CD4-positive, alpha-beta T cell treated with Interleukin-1 beta for 1 hour (primary cell): ENCODE data around the gene OPRL1.

Source experiments
- DNase-seq, 2 donors: peaks; one replicate each; pipeline ENCODE4 v3.0.0-alpha.2; 2020 to 2022

OPRL1 gene

GRCh38 chr20:64072498-64073063, 7.3 kb upstream of the OPRL1 start:
- no peak for DNase-seq

DNA sequence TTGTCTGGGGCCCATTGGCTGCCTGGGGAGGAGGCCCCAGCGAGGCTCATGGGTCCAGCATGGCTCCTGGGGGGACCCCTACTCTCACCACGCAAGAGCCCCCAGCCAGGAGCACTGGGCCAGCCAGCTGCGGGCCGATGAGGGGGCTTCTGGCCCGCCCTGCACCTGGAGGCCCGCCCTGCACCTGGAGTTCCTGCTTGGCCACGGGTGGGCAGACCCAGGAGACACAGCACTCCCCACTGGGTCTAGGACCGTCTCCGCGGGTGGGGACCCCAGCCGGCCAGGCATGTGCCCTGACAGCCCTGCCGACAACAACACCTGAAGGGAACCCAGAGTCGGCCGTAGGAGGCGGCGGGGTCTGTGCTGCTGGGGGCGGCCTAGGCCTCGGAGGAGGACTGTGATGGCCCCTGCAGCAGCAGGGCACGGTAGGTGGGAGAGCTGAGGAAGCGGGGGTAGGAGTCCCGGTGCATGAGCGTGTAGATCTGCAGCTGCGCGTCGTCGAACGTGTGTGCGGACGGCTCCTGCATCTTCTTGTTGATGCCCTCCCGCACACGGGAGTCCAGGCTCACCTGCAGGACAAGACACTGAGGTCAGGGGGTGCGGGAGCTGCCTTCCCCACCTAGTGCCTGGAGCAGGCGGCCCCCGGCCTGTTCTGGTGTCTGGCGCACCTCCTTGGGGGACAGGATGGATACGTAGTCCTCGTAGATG, 6.3 kb upstream of the OPRL1 start:
- no peak for DNase-seq

DNA sequence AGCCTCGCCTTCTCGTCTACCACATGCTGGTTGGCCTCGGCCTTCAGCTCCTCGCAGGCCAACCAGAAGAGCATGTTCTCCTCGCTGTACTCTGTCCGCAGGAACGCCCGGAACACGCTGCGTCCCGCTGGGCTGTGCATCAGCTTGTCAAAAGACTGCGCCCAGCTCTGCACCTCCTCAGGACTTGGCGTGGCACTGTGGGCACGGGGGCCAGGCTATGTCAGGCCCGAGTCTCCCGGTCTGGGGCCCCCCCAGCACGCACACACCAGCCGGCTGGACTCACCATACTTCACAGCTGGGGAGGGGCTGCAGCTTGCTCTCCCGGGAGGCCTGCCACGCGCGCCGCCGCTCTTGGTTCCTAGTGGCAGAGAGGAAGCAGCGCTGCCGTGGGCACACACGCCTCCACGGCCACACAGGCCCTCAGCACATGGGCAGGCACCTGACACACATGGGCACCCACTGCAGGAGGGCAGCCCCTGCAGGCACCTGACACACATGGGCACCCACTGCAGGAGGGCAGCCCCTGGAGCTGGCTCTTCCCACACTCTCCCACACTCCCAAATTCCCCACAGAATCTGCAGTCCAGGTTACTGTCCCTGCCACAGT, 5.6 kb upstream of the OPRL1 start:
- DNase-seq: no peak

DNA sequence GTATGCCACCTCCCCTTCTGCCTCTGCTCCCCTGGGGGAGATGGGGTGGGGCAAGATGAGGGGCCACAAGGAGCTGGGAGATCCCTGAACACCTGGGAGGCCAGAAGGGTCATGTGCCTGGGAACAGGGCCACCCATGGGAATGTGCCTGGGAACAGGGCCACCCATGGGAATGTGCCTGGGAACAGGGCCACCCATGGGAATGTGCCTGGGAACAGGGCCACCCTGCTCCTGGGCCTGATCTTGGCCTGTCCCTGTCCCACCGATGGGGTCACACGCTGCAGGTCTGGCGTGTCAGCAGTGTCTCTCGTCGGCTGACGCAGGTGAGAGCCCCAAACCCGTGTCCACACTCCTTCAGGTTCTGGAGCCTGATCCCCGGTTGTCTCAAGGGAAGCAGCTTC, 4.9 kb upstream of the OPRL1 start:
- DNase-seq: no peak

GRCh38 chr20:64075556-64075955, 4.3 kb upstream of the OPRL1 start:
- no peak for DNase-seq

- DNase-seq: no peak
Measured at GRCh38 chr20:64076061-64076997, 3.6 kb upstream of the OPRL1 start.

DNA sequence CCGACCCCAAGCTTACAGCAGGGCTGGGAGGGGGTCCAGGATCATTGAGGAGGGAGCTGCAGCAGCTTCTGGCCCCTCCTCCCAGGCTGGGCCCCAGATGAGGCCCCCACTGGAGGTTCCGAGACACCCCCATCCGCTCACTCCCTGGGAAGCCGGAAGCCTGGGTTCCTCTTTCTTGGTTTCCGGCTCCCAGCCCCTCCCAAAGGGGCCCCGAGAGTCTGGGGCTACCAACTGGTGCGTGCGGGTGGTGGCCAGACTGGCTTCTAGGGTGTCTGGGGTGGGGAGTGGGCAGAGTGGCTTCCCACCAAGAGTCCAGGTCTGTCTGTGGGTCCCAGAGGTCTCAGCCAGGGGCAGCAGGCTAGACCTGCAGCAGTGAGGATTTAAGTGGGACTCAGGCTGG, 2.8 kb upstream of the OPRL1 start:
- DNase-seq: peak; percentile 37 to 61

- DNase-seq: no peak
Measured at GRCh38 chr20:64077541-64077875, 2.4 kb upstream of the OPRL1 start.

GRCh38 chr20:64077876-64078551, 1.9 kb upstream of the OPRL1 start:
- peak; percentile 62 to 66 for DNase-seq

DNA sequence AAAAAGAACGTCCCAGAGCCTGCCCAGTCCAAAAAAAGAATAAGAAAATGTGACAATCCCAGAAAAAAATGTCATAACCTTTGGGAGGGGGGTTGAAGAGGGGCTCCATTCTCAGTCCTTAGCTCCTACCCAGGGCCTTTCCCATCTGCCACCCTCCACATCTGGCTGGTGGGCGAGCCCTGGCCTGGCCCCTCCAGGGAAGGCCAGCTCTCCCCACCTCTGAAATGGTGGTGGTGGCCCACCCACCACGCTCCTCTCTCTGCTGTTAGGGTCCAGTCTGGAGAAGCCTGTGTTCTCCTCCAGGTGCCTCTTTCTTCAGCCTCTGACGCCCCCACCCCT, 979 bp upstream of the OPRL1 start:
- no peak for DNase-seq

- peak; percentile 76 to 87 for DNase-seq
Measured at GRCh38 chr20:64079273-64080012, 439 bp upstream of the OPRL1 start, which contains the start of gene RGS19. RGS19 (minus strand) TSS chr20:64079518; CDS start chr20:64076886, 2,632 bp downstream.

DNA sequence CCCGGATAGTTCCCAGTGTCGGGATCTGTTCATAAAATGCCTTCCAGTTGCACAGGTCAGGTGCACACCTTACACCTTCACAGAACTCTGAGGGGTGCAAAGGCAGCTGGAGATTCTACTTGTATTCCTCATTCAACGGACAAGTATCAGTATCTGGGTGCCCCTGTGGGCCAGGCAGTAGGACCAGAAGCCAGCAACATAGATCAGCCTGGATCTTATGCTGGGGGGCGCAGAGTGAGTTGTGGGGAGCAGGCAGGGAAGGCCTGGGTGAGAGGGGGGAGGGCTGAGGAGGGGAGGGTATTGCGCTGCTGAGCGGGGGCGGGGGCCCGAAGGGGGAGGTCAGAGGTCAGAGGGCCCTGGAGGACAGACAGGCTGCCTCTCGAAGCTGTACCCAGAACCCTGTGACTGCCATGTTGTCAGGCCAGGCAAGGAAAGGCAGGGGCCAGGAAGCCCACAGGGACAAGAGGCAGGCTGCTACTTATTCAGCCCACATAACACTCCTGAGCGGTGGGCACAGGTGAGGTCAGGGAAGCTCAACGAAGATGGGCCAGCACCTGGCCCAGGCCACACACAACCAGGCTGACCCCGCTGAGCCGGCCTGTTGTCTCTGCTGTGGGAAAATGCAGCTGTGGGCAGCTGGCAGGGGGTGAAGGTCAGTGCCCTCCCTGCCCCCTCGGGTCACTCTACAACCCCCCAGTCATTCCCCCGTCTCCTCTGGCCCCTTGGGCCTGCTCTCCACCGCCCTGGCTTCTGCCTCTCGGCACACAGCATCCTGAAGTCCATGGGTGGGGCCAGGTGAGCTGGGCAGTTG, 1.1 kb downstream of the OPRL1 start:
- no peak for DNase-seq

DNA sequence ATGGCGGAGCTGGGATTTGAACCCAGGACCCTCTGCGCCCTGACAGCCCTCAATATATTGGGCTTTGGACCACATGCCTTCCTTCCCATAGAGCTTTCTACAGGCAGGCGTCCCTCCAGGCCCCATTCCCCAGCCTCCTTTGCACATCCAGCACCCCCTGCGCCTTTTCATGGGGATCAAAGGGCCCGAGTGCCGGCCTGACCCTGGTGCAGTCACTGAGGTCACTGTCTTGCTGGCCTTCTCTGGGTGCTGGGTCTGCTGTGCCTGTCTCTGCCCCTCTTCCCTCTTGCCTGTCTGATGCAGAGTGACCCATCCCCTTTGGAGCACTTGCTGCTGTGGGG, 1.7 kb downstream of the OPRL1 start:
- DNase-seq: no peak

DNA sequence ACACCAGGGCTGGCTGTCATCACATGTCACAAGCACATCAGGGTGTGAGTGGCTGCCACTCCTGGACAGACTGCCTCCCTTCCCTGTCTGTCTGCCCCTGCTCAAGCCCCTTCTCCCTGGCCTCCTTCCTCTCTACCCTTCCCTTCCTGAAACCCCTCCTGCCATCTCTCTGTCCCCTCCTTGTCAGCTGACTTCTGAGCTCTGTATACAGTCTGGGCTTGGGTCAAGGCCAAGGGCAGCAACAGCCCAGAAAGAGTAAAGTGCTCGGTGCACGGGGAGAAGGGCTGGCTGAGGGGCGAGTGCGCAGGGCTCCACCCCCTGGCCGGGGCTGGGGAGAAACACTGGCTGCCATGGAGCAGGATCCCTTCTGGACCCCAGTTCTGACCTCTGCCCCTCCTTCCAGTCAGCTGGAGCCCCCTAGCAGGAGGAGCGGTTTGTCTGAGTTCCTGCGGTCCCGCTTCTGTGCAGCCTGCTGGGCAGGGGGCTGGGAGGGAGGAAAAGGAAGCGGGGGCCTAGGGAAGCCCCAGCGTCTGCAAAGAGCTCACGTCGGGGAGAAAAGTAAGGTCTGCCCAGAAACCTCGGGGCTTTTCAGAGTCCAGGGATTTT, 2.3 kb downstream of the OPRL1 start:
- no peak for DNase-seq

- DNase-seq: no peak
Measured at GRCh38 chr20:64082820-64083377, 3.0 kb downstream of the OPRL1 start.

DNA sequence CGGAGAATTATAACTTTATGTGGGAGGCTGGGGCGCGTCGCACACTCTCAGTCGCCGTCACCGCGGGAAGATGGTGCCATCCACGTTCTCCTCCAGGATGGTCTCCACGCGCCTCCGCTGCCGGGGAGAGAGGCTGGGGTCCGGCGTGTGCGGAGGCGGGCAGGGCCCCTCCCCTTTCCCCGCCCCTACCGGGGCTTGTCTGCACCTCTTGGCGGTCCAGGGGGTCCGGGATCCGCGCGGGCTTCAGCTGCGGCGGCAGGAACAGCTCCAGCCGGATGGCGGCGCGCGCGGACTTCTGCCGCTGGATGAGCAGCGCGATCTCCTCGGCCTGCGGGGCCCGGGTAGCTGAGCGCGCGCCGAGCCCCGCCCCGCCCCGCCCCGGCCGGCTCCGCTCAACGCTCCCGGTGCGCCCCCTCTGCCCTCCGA, 3.5 kb downstream of the OPRL1 start:
- DNase-seq: peak; percentile 76

DNA sequence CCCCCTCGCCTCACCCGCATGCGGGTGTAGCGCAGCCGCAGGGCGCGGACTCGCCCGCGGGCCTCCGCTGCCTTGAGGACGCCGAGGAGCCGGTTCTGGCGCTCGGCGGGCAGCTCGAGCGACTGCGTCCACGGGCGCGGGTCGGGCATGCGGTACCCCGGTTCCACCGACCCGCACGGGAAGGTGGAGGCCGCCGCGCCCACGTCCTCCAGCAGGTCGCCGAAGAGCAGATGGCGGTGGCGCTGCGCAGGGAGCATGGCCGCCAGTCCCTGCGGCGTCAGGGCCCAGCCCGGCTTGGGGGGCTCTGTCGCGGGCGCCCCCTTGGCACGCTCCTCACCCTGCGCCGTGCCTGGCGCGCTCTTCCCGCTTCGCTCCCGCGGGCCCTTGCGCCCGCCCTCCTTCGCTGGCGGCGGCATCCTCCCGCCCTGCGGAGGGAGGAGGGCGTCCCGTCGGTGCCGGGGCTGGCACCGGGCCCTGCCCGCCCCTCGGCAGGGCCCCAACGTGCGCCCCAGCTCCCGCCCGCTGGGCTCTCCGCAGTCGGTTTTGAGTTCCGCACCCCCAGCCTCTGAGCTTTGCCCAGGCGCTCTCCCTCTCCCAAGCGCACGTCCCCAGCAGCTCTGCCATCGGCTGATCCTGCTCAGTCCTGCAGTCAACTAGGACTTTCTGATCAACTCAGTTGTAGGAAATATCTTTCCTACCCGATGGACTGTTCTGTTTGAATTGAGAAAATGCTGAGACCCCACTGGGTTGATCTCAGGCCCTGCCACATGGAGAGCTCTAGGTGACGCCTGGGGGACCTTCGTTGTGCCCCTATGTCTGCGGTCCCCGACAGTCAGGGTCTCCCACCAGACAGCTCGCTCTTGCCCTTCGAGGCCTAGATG, 4.2 kb downstream of the OPRL1 start, which contains the start of gene LKAAEAR1:
TSS of gene LKAAEAR1 (minus strand) at position 595 of the 881 bp plus-strand sequence. CDS start at position 416, 179 bp downstream.
- DNase-seq: no peak

DNA sequence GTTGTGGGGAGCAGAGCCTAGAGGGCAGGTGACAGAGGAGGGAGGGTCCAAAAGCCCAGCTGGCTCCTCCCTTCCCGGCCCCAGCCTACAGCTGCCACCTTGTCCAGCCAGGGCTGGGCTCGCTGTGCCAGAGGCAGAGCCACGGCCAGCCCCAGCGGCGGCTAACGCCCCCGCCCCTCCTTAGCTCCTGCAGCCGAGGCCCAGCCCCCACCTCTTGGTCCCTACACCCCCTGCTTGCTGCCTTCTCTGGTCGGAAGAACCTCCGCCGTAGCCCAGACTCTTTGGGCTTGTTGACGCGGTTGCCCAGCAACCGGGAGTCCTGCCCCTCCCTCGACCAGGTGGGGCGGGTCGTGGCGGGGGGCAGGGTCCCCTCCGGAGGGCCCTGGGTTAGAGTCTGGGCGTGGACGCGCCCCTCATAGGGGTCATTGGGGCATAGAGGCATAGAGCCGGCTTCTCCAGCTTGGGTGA, 4.8 kb downstream of the OPRL1 start:
- peak in 1 of 2 donors; percentile 34 for DNase-seq

DNA sequence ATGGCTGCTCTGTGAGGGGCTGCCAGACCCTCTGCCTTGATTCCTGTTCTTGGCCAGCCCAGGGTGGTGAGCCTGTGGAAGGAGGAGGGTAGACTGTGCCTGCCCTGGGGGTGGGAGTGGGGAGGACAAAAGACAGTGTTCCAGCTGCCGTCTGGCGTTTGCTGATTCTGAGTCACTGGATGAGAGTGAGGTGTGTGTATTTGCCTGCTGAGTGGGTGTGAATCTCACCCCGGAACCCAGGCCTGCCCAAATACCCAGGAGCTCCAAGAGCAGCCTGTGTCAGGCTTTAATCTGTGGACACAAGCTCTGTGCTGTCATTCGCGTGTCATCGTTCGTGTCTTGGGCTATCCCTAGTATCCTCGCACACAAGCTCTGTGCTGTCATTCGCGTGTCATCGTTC, 6.9 kb downstream of the OPRL1 start:
- no peak for DNase-seq
